HepG2 (cell line): ENCODE measurements around the gene HIGD1C. TPM values are rescaled to one million over a fixed set of nuclear protein-coding genes. Genes with fewer than 3 reads are reported as not detected.

Experiments
- DNMT3B ChIP-seq: conservative IDR thresholded peaks from 2 replicates; pipeline ENCODE4 v1.6.1; 2016; ENCODE audit warnings: missing biosample characterization, control low read depth
- DZIP1 ChIP-seq: sonication (generic); formaldehyde crosslinking; IDR thresholded peaks from 2 replicates; pipeline ENCODE4 v1.5.0; 2020; ENCODE audit warnings: mild to moderate bottlenecking, missing genetic modification reagents
- FOXC1 ChIP-seq: sonication (generic); formaldehyde crosslinking; IDR thresholded peaks from 2 replicates; pipeline ENCODE4 v1.8.0; 2022; ENCODE audit warnings: mild to moderate bottlenecking, missing genetic modification reagents, borderline replicate concordance
- HDAC6 ChIP-seq: fragments of 200-600 bp; sonication (generic); IDR thresholded peaks from 2 replicates; pipeline ENCODE4 v1.7.0; 2017; ENCODE audit warnings: mild to moderate bottlenecking, antibody characterized with exemption, low read length, low read depth
- IRF1 ChIP-seq: sonication (generic); formaldehyde crosslinking; IDR thresholded peaks from 2 replicates; pipeline ENCODE4 v1.4.0; 2020; ENCODE audit warnings: low read depth, mild to moderate bottlenecking, missing genetic modification reagents
- IRX3 ChIP-seq: sonication (generic); formaldehyde crosslinking; IDR thresholded peaks from 2 replicates; pipeline ENCODE4 v1.8.1; 2023; ENCODE audit warnings: mild to moderate bottlenecking, low read depth, missing genetic modification reagents, borderline replicate concordance
- MXI1 ChIP-seq: IDR thresholded peaks from 3 replicates; pipeline ENCODE4 v1.6.1; 2012; ENCODE audit warnings: low read depth, low read length, inconsistent platforms, borderline replicate concordance
- NBN ChIP-seq: fragments of 450-650 bp; conservative IDR thresholded peaks from 2 replicates; pipeline ENCODE4 v1.6.1; 2017
- NFKBIZ ChIP-seq: IDR thresholded peaks from 2 replicates; pipeline ENCODE4 v1.6.1; 2018; ENCODE audit warnings: missing genetic modification reagents, missing compliant biosample characterization
- PBX3 ChIP-seq: sonication (generic); formaldehyde crosslinking; IDR thresholded peaks from 2 replicates; pipeline ENCODE4 v1.8.1; 2023; ENCODE audit warnings: missing genetic modification reagents, inconsistent platforms, borderline replicate concordance
- PCBP2 ChIP-seq: fragments of 200-400 bp; formaldehyde crosslinking; optimal IDR thresholded peaks from 2 replicates; pipeline ENCODE3; 2018; ENCODE audit warnings: low read length, low read depth; ENCODE audit not compliant: poor library complexity, severe bottlenecking
- REPIN1 ChIP-seq: sonication (generic); formaldehyde crosslinking; IDR thresholded peaks from 2 replicates; pipeline ENCODE4 v1.8.0; 2022; ENCODE audit warnings: missing genetic modification reagents, low read depth, mild to moderate bottlenecking, borderline replicate concordance
- SETDB1 ChIP-seq: sonication (generic); formaldehyde crosslinking; IDR thresholded peaks from 2 replicates; pipeline ENCODE4 v1.5.1; 2020; ENCODE audit warnings: missing genetic modification reagents, mild to moderate bottlenecking, borderline replicate concordance
- SRSF9 ChIP-seq: fragments of 200-400 bp; formaldehyde crosslinking; IDR thresholded peaks from 2 replicates; pipeline ENCODE4 v1.6.1; 2018; ENCODE audit warnings: borderline replicate concordance, mild to moderate bottlenecking, low read depth, low read length; ENCODE audit not compliant: insufficient read depth, poor library complexity, severe bottlenecking
- ZNF121 ChIP-seq: sonication (generic); formaldehyde crosslinking; IDR thresholded peaks from 2 replicates; pipeline ENCODE4 v1.5.0; 2020; ENCODE audit warnings: mild to moderate bottlenecking, missing genetic modification reagents
- ZNF24 ChIP-seq: fragments of 450-650 bp; IDR thresholded peaks from 2 replicates; pipeline ENCODE4 v1.6.1; 2017; ENCODE audit warnings: antibody characterized with exemption, mild to moderate bottlenecking
- ZNF446 ChIP-seq: sonication (generic); formaldehyde crosslinking; IDR thresholded peaks from 2 replicates; pipeline ENCODE4 v1.5.0; 2020; ENCODE audit warnings: mild to moderate bottlenecking, missing genetic modification reagents
- ZNF570 ChIP-seq: sonication (generic); formaldehyde crosslinking; IDR thresholded peaks from 2 replicates; pipeline ENCODE4 v1.4.0; 2020; ENCODE audit warnings: mild to moderate bottlenecking, missing genetic modification reagents, borderline replicate concordance
- ZNF747 ChIP-seq: sonication (generic); formaldehyde crosslinking; IDR thresholded peaks from 2 replicates; pipeline ENCODE4 v1.8.1; 2023; ENCODE audit warnings: missing genetic modification reagents, mild to moderate bottlenecking, borderline replicate concordance
- ZNF816 ChIP-seq: sonication (generic); formaldehyde crosslinking; IDR thresholded peaks from 2 replicates; pipeline ENCODE4 v1.8.0; 2022; ENCODE audit warnings: missing genetic modification reagents, mild to moderate bottlenecking, borderline replicate concordance
- ZNF878 ChIP-seq: sonication (generic); formaldehyde crosslinking; IDR thresholded peaks from 2 replicates; pipeline ENCODE4 v1.8.1; 2023; ENCODE audit warnings: mild to moderate bottlenecking, missing genetic modification reagents, moderate library complexity
- ZUFSP ChIP-seq: sonication (generic); formaldehyde crosslinking; IDR thresholded peaks from 2 replicates; pipeline ENCODE4 v1.9.0; 2021; ENCODE audit warnings: missing genetic modification reagents, mild to moderate bottlenecking, borderline replicate concordance
- ZZZ3 ChIP-seq: sonication (generic); formaldehyde crosslinking; IDR thresholded peaks from 2 replicates; pipeline ENCODE4 v1.4.0; 2020; ENCODE audit warnings: missing genetic modification reagents, mild to moderate bottlenecking, borderline replicate concordance
- polyA plus RNA-seq, 8 experiments: library from polyadenylated mRNA; depleted of rRNA in 3 of 8; stranded (reverse) in 7 of 8; unstranded in 1 of 8; fragments of >200 nt; fragmentation: Illumina TruSeq in 4 of 8; extraction: Trizol in 4 of 8; gene quantifications; 2 replicates each; pipeline versions ENCODE4 v1.2.1 to v1.2.3, GENCODE V29; 2011 to 2016; ENCODE audit warnings: low read depth in 4 of 8, missing spikeins in 1 of 8, mixed read lengths in 1 of 8; ENCODE audit not compliant: insufficient read depth in 1 of 8
- total RNA-seq, 5 experiments: library from RNA; depleted of rRNA; stranded (reverse); fragments of >200 nt; fragmentation: Illumina TruSeq; extraction: Trizol; gene quantifications; 2 replicates each; pipeline ENCODE4 v1.2.3, GENCODE V29; 2016; ENCODE audit warnings: low read depth in 1 of 5

The HIGD1C gene
- total and polyA plus RNA-seq, 2 of the 13 experiments (the other 11 are each of a cell fraction or from before 2014, with no cell fraction given), result not detected

GRCh38 chr12:50986966-50987737 is 34.8 kb downstream of the HIGD1C start (continued):
- TF ChIP-seq NFKBIZ (CRISPR knock-in tag) (no peak), IRF1 (CRISPR knock-in tag) (no peak), ZNF121 (CRISPR knock-in tag) (no peak), IRX3 (no peak), ZNF747 (CRISPR knock-in tag) (no peak), HDAC6 (no peak), ZNF570 (CRISPR knock-in tag) (no peak), DNMT3B (no peak), DZIP1 (no peak), FOXC1 (CRISPR knock-in tag) (no peak), PCBP2 (no peak), ZNF446 (no peak), SETDB1 (no peak), NBN (no peak), PBX3 (CRISPR knock-in tag) (no peak), ZUFSP (CRISPR knock-in tag) (no peak), SRSF9 (no peak), ZZZ3 (CRISPR knock-in tag) (no peak), ZNF24 (no peak), MXI1 (no peak), ZNF816 (CRISPR knock-in tag) (no peak), ZNF878 (no peak), REPIN1 (CRISPR knock-in tag) (no peak)
